PFSK-1 (cell line): Measurements from ENCODE around the gene NAPA.

ENCODE experiments used
- POLR2AphosphoS5 ChIP-seq: IDR thresholded peaks from 2 replicates; pipeline ENCODE4 v1.6.1; 2012; ENCODE audit warnings: low read depth, mild to moderate bottlenecking, control low read depth, low read length, moderate library complexity
- SIN3A ChIP-seq: IDR thresholded peaks from 2 replicates; pipeline ENCODE4 v1.6.1; 2012; ENCODE audit warnings: mild to moderate bottlenecking, low read length, moderate library complexity, borderline replicate concordance; ENCODE audit not compliant: insufficient read depth
- TAF1 ChIP-seq: IDR thresholded peaks from 2 replicates; pipeline ENCODE4 v1.6.1; 2012; ENCODE audit warnings: low read length, control low read depth, borderline replicate concordance; ENCODE audit not compliant: insufficient read depth
- TF ChIP-seq, protein P1 (sequence below), 2 experiments: IDR thresholded peaks; 2 replicates each; pipeline versions ENCODE4 v1.6.1 to v1.8.0; 2011 to 2012; ENCODE audit warnings: low read depth in 2 of 2, low read length in 2 of 2, control low read depth in 1 of 2, inconsistent platforms in 1 of 2, mild to moderate bottlenecking in 1 of 2, moderate library complexity in 1 of 2; ENCODE audit not compliant: insufficient read depth in 1 of 2

DNA sequence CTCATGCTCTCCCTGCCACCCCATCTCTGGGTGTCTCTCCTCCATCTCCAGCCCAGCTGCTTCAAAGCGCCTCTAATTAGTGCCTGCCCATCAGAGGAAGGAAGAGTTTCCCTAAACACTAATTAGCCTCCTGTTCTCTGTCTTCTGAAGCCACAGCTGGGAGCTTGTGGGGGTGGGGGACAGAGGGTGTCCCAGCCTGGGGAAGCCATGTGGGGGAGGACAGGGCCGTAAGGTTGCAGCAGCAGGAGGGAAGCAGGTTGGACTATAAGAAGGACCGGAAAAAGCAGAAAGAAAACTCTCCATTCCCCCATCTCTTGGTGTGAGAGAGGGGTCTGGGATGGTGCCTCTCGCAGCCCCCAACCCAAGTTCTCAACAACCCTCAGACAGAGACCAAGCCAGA, 69.3 kb downstream of the NAPA start:
- no peak for TF ChIP-seq TAF1
- TF ChIP-seq SIN3A = no peak
- TF ChIP-seq POLR2AphosphoS5 = no peak
- TF ChIP-seq, protein P1, sequence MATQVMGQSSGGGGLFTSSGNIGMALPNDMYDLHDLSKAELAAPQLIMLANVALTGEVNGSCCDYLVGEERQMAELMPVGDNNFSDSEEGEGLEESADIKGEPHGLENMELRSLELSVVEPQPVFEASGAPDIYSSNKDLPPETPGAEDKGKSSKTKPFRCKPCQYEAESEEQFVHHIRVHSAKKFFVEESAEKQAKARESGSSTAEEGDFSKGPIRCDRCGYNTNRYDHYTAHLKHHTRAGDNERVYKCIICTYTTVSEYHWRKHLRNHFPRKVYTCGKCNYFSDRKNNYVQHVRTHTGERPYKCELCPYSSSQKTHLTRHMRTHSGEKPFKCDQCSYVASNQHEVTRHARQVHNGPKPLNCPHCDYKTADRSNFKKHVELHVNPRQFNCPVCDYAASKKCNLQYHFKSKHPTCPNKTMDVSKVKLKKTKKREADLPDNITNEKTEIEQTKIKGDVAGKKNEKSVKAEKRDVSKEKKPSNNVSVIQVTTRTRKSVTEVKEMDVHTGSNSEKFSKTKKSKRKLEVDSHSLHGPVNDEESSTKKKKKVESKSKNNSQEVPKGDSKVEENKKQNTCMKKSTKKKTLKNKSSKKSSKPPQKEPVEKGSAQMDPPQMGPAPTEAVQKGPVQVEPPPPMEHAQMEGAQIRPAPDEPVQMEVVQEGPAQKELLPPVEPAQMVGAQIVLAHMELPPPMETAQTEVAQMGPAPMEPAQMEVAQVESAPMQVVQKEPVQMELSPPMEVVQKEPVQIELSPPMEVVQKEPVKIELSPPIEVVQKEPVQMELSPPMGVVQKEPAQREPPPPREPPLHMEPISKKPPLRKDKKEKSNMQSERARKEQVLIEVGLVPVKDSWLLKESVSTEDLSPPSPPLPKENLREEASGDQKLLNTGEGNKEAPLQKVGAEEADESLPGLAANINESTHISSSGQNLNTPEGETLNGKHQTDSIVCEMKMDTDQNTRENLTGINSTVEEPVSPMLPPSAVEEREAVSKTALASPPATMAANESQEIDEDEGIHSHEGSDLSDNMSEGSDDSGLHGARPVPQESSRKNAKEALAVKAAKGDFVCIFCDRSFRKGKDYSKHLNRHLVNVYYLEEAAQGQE (IDR thresholded peaks at IDR 0.05; ENCODE audit: insufficient read depth in 1 of 2, low read depth in 2 of 2, low read length in 2 of 2) = no peak; a peak in 1 of 4 replicates
